AG04449 (cell line): ENCODE measurements around the gene THOC5.
"Not testable (repeated sequence)": the region's sequence is repeated elsewhere in the genome, so short reads cannot be mapped to it uniquely, and the experiment has no call there.

ENCODE experiments used
- CTCF ChIA-PET: fragments of 350-600 bp; formaldehyde crosslinking; extraction: SDS; loops from one replicate; lab custom pipeline; 2021; ENCODE audit warnings: antibody characterized with exemption; lab: Yijun Ruan, JAX
- POLR2A ChIA-PET: fragments of 400-600, 350-600 bp; formaldehyde crosslinking; extraction: SDS; loops from one replicate; lab custom pipeline; 2020; ENCODE audit warnings: antibody characterized with exemption, inconsistent platforms; lab: Yijun Ruan, JAX
- DNase-seq: peaks from one replicate; pipeline ENCODE4 v3.0.0-alpha.2; 2010; ENCODE audit warnings: low read depth, low spot score
- H3K4me3 ChIP-seq: 2 replicates; pipeline ENCODE4 v1.5.1; 2011; ENCODE audit warnings: low read depth, mild to moderate bottlenecking, control low read depth, low read length
- CTCF ChIP-seq: IDR thresholded peaks from one replicate; pipeline ENCODE4 v1.5.1; 2011; ENCODE audit warnings: mild to moderate bottlenecking, moderate library complexity, low read length, control low read depth, inconsistent platforms; ENCODE audit not compliant: insufficient read depth; ENCODE audit errors: missing control alignments

Gene THOC5

GRCh38 chr22:29553351-29554224 lies at the start of gene THOC5:
Gene THOC5, minus strand, starts transcription at chr22:29553757. Its CDS starts 4,610 bp downstream, at chr22:29549147.
- ChIA-PET CTCF (interaction anchor here (0.5 to 2.9 kb wide), 26 partner anchors 9 to 535 kb away, joined by 3 to 29 read pairs (median 6); partner anchors contain the start of gene NIPSNAP1), POLR2A (interaction anchor here (0.7 to 1.2 kb wide), 5 partner anchors 31 to 290 kb away, joined by 3 to 4 read pairs (median 3); partner anchors contain the start of gene GAS2L1)
- H3K4me3 ChIP-seq = peak within 1 kb of the TSS; percentile 79
- DNase-seq = peak; percentile 63
- peak; percentile 77 for TF ChIP-seq CTCF

GRCh38 chr22:29598684-29599020 lies 45.1 kb upstream of the THOC5 start:
- CTCF ChIA-PET = interaction anchor here (1.8 to 4.2 kb wide), 2 partner anchors 8 to 10 kb away, joined by 8 to 46 read pairs; no protein-coding TSS in a partner anchor
- no peak for TF ChIP-seq CTCF
- H3K4me3 ChIP-seq = no peak overlapping the region
- DNase-seq = no peak
- POLR2A ChIA-PET = no interaction called here

GRCh38 chr22:29597871-29598683 lies 44.5 kb upstream of the THOC5 start:
- POLR2A ChIA-PET, DNase-seq, H3K4me3 ChIP-seq: not testable (repeated sequence)
- CTCF ChIA-PET = interaction anchor here (0.6 to 1.8 kb wide), 3 partner anchors 9 to 202 kb away, joined by 3 to 8 read pairs (median 3); no protein-coding TSS in a partner anchor

DNA sequence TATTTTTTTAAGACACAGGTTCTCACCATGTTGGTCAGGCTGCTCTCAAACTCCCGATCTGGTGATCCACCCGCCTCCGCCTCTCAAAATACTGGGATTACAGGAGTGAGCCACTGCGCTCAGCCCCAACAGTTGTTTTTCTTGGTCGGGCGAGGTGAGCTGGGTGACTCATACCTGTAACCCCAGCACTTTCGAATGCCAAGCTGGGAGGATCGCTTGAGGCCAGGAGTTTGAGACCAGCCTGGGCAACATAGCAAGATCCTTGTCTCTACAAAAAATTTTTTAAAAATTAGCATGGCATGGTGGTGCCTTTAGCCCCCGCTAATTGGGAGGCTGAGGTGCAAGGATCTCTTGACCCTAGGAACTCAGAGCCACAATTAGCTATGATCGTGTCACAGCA lies 42.9 kb upstream of the THOC5 start:
- POLR2A ChIA-PET = no interaction called here

GRCh38 chr22:29594447-29594846 lies 40.9 kb upstream of the THOC5 start:
- DNase-seq, H3K4me3 ChIP-seq, POLR2A ChIA-PET: not testable (repeated sequence)
- CTCF ChIA-PET = interaction anchor here (0.8 to 1.4 kb wide), 5 partner anchors 11 to 494 kb away, joined by 3 to 5 read pairs (median 3); no protein-coding TSS in a partner anchor

More for the DNA sequence above, 42.9 kb upstream of the THOC5 start:
- no peak overlapping the region for H3K4me3 ChIP-seq
- CTCF ChIA-PET = interaction anchor here (1.6 to 2.1 kb wide), 2 partner anchors 9 to 39 kb away, joined by 3 to 8 read pairs; no protein-coding TSS in a partner anchor
- no peak for TF ChIP-seq CTCF
- no peak for DNase-seq

DNA sequence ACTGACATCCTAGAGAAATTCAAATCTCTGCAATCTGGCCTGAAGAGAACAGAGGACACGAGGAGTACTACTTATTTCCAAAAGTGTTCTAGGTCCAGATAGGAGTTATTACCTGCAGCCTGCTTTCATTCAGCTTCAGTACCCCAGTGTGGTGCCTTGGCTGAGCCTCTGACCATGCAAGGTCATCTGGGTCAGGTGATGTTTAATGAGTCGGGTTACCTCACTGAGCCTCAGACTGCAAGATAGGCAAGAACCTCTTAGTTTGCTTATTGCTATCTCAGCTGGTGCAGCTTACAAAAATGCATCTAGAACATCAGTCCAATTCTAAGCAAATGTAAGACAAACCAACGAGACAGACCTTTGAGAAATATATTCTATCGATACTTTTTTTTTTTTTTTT lies 40.4 kb upstream of the THOC5 start:
- no peak for DNase-seq
- TF ChIP-seq CTCF = no peak
- no peak overlapping the region for H3K4me3 ChIP-seq
- ChIA-PET POLR2A (no interaction called here), CTCF (interaction anchor here (0.8 to 1.4 kb wide), 4 partner anchors 10 to 495 kb away, joined by 3 to 4 read pairs (median 3); no protein-coding TSS in a partner anchor)
